Measurements from ENCODE around the gene TNFAIP8. TPM values are rescaled to one million over a fixed set of nuclear protein-coding genes. Genes with fewer than 3 reads are reported as not detected.

TNFAIP8 gene
- total and polyA plus RNA-seq, 2 of the 13 experiments (the other 11 are each of a cell fraction or from before 2014, with no cell fraction given) = 6.4 to 11.2 TPM

DNA sequence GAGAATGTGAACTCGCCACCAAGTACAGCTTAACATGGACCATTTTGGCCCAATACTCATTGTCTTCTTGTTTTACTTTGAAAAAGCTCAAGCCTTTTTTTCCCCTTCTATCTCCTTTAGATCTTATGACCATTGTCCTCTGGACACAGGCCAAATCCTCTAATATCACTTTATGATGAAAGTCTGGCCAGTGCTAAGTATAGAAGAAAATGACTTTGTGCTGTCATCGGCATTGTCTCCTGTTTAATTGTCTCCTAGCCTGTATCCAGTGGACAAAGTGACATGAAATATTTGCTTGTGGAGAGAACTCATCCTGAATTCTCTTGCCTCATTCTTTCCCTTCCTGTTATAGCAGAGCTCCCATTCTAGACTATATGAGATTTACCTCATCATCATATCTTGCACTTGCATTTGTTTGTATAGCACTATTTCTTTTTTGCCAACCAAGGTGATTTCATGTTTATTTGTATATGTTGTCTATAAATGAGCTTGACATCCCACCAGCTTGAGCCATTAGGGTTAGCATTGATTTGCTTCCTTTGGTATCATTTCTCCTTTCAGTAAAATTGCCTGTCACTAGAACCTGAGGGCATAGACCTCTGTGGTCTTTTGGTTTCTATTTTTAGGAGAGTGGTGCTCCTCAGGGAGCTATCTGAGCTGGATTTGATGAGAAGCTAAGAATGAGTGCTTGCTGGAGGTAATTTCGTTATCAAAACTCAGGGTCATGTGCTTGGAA lies 18.8 kb upstream of the TNFAIP8 start (continued):
- TF ChIP-seq ATF7-NPFF (CRISPR knock-in tag; IDR thresholded peaks at IDR 0.05; ENCODE audit: low read depth) = no peak
- TF ChIP-seq, protein P1, sequence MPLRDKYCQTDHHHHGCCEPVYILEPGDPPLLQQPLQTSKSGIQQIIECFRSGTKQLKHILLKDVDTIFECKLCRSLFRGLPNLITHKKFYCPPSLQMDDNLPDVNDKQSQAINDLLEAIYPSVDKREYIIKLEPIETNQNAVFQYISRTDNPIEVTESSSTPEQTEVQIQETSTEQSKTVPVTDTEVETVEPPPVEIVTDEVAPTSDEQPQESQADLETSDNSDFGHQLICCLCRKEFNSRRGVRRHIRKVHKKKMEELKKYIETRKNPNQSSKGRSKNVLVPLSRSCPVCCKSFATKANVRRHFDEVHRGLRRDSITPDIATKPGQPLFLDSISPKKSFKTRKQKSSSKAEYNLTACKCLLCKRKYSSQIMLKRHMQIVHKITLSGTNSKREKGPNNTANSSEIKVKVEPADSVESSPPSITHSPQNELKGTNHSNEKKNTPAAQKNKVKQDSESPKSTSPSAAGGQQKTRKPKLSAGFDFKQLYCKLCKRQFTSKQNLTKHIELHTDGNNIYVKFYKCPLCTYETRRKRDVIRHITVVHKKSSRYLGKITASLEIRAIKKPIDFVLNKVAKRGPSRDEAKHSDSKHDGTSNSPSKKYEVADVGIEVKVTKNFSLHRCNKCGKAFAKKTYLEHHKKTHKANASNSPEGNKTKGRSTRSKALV (CRISPR knock-in tag; IDR thresholded peaks at IDR 0.05) = no peak
- TF ChIP-seq, protein P2, sequence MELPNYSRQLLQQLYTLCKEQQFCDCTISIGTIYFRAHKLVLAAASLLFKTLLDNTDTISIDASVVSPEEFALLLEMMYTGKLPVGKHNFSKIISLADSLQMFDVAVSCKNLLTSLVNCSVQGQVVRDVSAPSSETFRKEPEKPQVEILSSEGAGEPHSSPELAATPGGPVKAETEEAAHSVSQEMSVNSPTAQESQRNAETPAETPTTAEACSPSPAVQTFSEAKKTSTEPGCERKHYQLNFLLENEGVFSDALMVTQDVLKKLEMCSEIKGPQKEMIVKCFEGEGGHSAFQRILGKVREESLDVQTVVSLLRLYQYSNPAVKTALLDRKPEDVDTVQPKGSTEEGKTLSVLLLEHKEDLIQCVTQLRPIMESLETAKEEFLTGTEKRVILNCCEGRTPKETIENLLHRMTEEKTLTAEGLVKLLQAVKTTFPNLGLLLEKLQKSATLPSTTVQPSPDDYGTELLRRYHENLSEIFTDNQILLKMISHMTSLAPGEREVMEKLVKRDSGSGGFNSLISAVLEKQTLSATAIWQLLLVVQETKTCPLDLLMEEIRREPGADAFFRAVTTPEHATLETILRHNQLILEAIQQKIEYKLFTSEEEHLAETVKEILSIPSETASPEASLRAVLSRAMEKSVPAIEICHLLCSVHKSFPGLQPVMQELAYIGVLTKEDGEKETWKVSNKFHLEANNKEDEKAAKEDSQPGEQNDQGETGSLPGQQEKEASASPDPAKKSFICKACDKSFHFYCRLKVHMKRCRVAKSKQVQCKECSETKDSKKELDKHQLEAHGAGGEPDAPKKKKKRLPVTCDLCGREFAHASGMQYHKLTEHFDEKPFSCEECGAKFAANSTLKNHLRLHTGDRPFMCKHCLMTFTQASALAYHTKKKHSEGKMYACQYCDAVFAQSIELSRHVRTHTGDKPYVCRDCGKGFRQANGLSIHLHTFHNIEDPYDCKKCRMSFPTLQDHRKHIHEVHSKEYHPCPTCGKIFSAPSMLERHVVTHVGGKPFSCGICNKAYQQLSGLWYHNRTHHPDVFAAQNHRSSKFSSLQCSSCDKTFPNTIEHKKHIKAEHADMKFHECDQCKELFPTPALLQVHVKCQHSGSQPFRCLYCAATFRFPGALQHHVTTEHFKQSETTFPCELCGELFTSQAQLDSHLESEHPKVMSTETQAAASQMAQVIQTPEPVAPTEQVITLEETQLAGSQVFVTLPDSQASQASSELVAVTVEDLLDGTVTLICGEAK (IDR thresholded peaks at IDR 0.05) = no peak
- TF ChIP-seq, protein P2 (CRISPR knock-in tag; IDR thresholded peaks at IDR 0.05) = no peak
- no peak for TF ChIP-seq KLF13 (CRISPR knock-in tag; IDR thresholded peaks at IDR 0.05)
- TF ChIP-seq ZNF788 (CRISPR knock-in tag; IDR thresholded peaks at IDR 0.05; ENCODE audit: borderline replicate concordance) = no peak
- TF ChIP-seq ARNT2 (CRISPR knock-in tag; IDR thresholded peaks at IDR 0.05; ENCODE audit: low read depth) = no peak
- TF ChIP-seq, protein P3, sequence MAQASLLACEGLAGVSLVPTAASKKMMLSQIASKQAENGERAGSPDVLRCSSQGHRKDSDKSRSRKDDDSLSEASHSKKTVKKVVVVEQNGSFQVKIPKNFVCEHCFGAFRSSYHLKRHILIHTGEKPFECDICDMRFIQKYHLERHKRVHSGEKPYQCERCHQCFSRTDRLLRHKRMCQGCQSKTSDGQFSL (CRISPR knock-in tag; IDR thresholded peaks at IDR 0.05) = no peak
- no peak for TF ChIP-seq MYC (CRISPR knock-in tag; IDR thresholded peaks at IDR 0.05; ENCODE audit: borderline replicate concordance)
- TF ChIP-seq TBP (CRISPR knock-in tag; IDR thresholded peaks at IDR 0.05) = no peak
- TF ChIP-seq ZNF260 (CRISPR knock-in tag; IDR thresholded peaks at IDR 0.05; ENCODE audit: borderline replicate concordance, low read depth) = no peak

All from HepG2 (cell line).